Measurements from ENCODE around the gene MANEA. TPM values are rescaled to one million over a fixed set of nuclear protein-coding genes. Genes with fewer than 3 reads are reported as not detected.
A peak's percentile ranks its signal among the peaks of the same experiment; 100 is the strongest.

Gene MANEA
- total and polyA plus RNA-seq, 2 of the 13 experiments (the other 11 are each of a cell fraction or from before 2014, with no cell fraction given) = 10.0 to 10.9 TPM

GRCh38 chr6:95577304-95578105, at the start of gene MANEA (continued):
- TF ChIP-seq ZNF407 (CRISPR knock-in tag; IDR thresholded peaks at IDR 0.05; ENCODE audit: not compliant biosample characterization) (peak; percentile 81), ZNF383 (CRISPR knock-in tag; IDR thresholded peaks at IDR 0.05; ENCODE audit: borderline replicate concordance) (no peak), FOXK1 (CRISPR knock-in tag; IDR thresholded peaks at IDR 0.05; ENCODE audit: borderline replicate concordance, low read depth) (no peak), IRF2 (CRISPR knock-in tag; IDR thresholded peaks at IDR 0.05) (0 out of 2 replicates have a peak, but pooled peaks have one; percentile 36), ELF1 (CRISPR knock-in tag; IDR thresholded peaks at IDR 0.05) (no peak), NR3C1 (CRISPR knock-in tag; IDR thresholded peaks at IDR 0.05) (no peak), ZFP62 (CRISPR knock-in tag; IDR thresholded peaks at IDR 0.05) (no peak), THAP11 (CRISPR knock-in tag; IDR thresholded peaks at IDR 0.05) (peak; percentile 46; the same call in 1 of the 2 replicates), ZNF253 (CRISPR knock-in tag; IDR thresholded peaks at IDR 0.05; ENCODE audit: borderline replicate concordance) (0 out of 2 replicates have a peak, but pooled peaks have one; percentile 64), ZNF101 (CRISPR knock-in tag; IDR thresholded peaks at IDR 0.05; ENCODE audit: borderline replicate concordance, low read depth) (no peak), FOXP1 (IDR thresholded peaks at IDR 0.05) (no peak), FOXP1 (CRISPR knock-in tag; IDR thresholded peaks at IDR 0.05) (no peak), PAXIP1 (CRISPR knock-in tag; conservative IDR thresholded peaks at IDR 0.05) (0 out of 2 replicates have a peak, but pooled peaks have one; percentile 53), PBX2 (CRISPR knock-in tag; IDR thresholded peaks at IDR 0.05) (no peak), NR2F6 (IDR thresholded peaks at IDR 0.05) (peak; percentile 57), NR2F6 (CRISPR knock-in tag; IDR thresholded peaks at IDR 0.05) (peak; percentile 42), ZNF776 (CRISPR knock-in tag; IDR thresholded peaks at IDR 0.05) (peak; percentile 49; the same call in 1 of the 2 replicates)

All from HepG2 (cell line).